Right ventricle myocardium superior (tissue), 1 donor: Measurements from ENCODE around the gene NEURL1B. TPM values are rescaled to one million over a fixed set of nuclear protein-coding genes. Genes with fewer than 3 reads are reported as not detected.

ENCODE experiments used
- ATAC-seq: fragments of 200-7000 bp; cut with Tn5 transposase; one replicate; pipeline ENCODE4 v1.9.1; 2020; ENCODE audit warnings: mild to moderate bottlenecking; ENCODE audit not compliant: poor library complexity
- DNase-seq: peaks from one replicate; pipeline ENCODE4 v3.0.0-alpha.2; 2020
- intact Hi-C: fragments of 100-400 bp; cut with DNase I; formaldehyde crosslinking; loops from one replicate; pipeline ENCODE4 v1.11.2; 2022
- total RNA-seq: library from RNA; stranded (reverse); fragmentation: NEBNext Ultra II Directional; extraction: Animal tissue kit (Norgen Biotek cat#: 25700); gene quantifications from one replicate; pipeline ENCODE4 v1.2.1, GENCODE V29; 2021
- donor health status: DM: no; HTN: yes; CAD: no; lungs with severe emphysema.

NEURL1B gene
- total RNA-seq, 1 donor from 2014 or later, result 28.8 TPM

GRCh38 chr5:172716796-172717313 lies 75.8 kb downstream of the NEURL1B start:
- intact Hi-C loops, result loop anchor here (10.0 kb wide), 1 partner anchor 118 kb away; the partner anchor contains the start of gene ERGIC1
- peak; percentile 91 for DNase-seq
- ATAC-seq, result peak; percentile 83

GRCh38 chr5:172717481-172718195 lies 76.6 kb downstream of the NEURL1B start:
- DNase-seq, result no peak

GRCh38 chr5:172718527-172719114 lies 77.6 kb downstream of the NEURL1B start:
- intact Hi-C loops, result loop anchor here (2.0 to 10.0 kb wide), 2 partner anchors 52 to 116 kb away; partner anchors contain the start of genes DUSP1 and ERGIC1
- ATAC-seq (no peak), DNase-seq (no peak)

More at GRCh38 chr5:172717481-172718195, 76.6 kb downstream of the NEURL1B start:
- ATAC-seq, result no peak
- intact Hi-C loops, result loop anchor here (2.0 to 10.0 kb wide), 2 partner anchors 53 to 117 kb away; partner anchors contain the start of genes DUSP1 and ERGIC1

GRCh38 chr5:172719211-172719610 lies 78.1 kb downstream of the NEURL1B start:
- intact Hi-C loops, result loop anchor here (2.0 to 10.0 kb wide), 2 partner anchors 52 to 116 kb away; partner anchors contain the start of genes DUSP1 and ERGIC1
- no peak for DNase-seq
- ATAC-seq, result no peak

- ATAC-seq, result no peak
- DNase-seq, result no peak
- intact Hi-C loops, result no loop called here
Observed at GRCh38 chr5:172720655-172721054, 79.6 kb downstream of the NEURL1B start.

- DNase-seq, result no peak
- peak; percentile 52 for ATAC-seq
- intact Hi-C loops, result no loop called here
Observed at GRCh38 chr5:172721455-172722326, 80.6 kb downstream of the NEURL1B start.

GRCh38 chr5:172722327-172722815 lies 81.3 kb downstream of the NEURL1B start:
- peak; percentile 6 for ATAC-seq
- no peak for DNase-seq
- intact Hi-C loops, result no loop called here

GRCh38 chr5:172723508-172723907 lies 82.4 kb downstream of the NEURL1B start:
- intact Hi-C loops, result no loop called here
- DNase-seq, result no peak

GRCh38 chr5:172724242-172725183 lies 83.5 kb downstream of the NEURL1B start:
- no peak for DNase-seq
- intact Hi-C loops, result no loop called here
- ATAC-seq, result no peak

More at GRCh38 chr5:172723508-172723907, 82.4 kb downstream of the NEURL1B start:
- no peak for ATAC-seq

- DNase-seq (no peak), ATAC-seq (no peak)
- intact Hi-C loops, result no loop called here
Observed at GRCh38 chr5:172725273-172725672, 84.2 kb downstream of the NEURL1B start.

- DNase-seq (no peak), ATAC-seq (no peak)
- intact Hi-C loops, result no loop called here
Observed at GRCh38 chr5:172725785-172726184, 84.7 kb downstream of the NEURL1B start.

- no peak for ATAC-seq
- intact Hi-C loops, result no loop called here
- no peak for DNase-seq
Observed at GRCh38 chr5:172726966-172727365, 85.9 kb downstream of the NEURL1B start.

- ATAC-seq, result no peak
- intact Hi-C loops, result no loop called here
- DNase-seq, result no peak
Observed at GRCh38 chr5:172727551-172727950, 86.5 kb downstream of the NEURL1B start.

GRCh38 chr5:172728481-172729241 lies 87.6 kb downstream of the NEURL1B start:
- intact Hi-C loops, result no loop called here
- DNase-seq (no peak), ATAC-seq (no peak)

GRCh38 chr5:172729588-172729987 lies 88.5 kb downstream of the NEURL1B start:
- intact Hi-C loops, result no loop called here
- ATAC-seq, result no peak
- no peak for DNase-seq

GRCh38 chr5:172730222-172730621 lies 89.2 kb downstream of the NEURL1B start:
- DNase-seq (no peak), ATAC-seq (no peak)
- intact Hi-C loops, result no loop called here
